ENCODE results near the gene EBF3. TPM values are rescaled to one million over a fixed set of nuclear protein-coding genes. Genes with fewer than 3 reads are reported as not detected.

The EBF3 gene
- total RNA-seq, 1 donor, result 6.0 TPM

DNA sequence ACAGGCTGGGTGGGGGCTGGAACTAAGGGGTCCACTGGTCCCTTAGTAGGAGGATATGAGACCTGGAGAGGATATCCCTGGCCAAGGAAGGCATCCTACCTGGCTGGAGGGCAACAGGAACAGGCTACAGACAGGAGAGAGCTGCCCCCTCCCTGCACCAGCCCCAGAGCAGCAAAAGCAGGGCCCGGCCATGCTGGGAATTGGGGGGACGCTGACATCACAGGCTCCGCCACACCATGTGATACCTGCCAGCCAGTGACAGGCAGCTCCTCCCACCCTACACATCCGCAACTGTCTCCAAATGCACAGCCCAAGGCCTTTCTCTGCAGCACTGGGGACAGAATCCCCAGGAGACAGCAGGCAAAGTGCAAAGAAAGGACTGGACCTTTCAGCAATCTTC lies 100.0 kb downstream of the EBF3 start:
- no peak overlapping the region for H3K4me3 ChIP-seq (ENCODE audit: low read depth, low read length)
- DNase-seq (ENCODE audit: low read depth), result no peak
- TF ChIP-seq, protein P1, sequence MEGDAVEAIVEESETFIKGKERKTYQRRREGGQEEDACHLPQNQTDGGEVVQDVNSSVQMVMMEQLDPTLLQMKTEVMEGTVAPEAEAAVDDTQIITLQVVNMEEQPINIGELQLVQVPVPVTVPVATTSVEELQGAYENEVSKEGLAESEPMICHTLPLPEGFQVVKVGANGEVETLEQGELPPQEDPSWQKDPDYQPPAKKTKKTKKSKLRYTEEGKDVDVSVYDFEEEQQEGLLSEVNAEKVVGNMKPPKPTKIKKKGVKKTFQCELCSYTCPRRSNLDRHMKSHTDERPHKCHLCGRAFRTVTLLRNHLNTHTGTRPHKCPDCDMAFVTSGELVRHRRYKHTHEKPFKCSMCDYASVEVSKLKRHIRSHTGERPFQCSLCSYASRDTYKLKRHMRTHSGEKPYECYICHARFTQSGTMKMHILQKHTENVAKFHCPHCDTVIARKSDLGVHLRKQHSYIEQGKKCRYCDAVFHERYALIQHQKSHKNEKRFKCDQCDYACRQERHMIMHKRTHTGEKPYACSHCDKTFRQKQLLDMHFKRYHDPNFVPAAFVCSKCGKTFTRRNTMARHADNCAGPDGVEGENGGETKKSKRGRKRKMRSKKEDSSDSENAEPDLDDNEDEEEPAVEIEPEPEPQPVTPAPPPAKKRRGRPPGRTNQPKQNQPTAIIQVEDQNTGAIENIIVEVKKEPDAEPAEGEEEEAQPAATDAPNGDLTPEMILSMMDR (IDR thresholded peaks at IDR 0.05; ENCODE audit: insufficient read depth, low read depth, low read length), result no peak

DNA sequence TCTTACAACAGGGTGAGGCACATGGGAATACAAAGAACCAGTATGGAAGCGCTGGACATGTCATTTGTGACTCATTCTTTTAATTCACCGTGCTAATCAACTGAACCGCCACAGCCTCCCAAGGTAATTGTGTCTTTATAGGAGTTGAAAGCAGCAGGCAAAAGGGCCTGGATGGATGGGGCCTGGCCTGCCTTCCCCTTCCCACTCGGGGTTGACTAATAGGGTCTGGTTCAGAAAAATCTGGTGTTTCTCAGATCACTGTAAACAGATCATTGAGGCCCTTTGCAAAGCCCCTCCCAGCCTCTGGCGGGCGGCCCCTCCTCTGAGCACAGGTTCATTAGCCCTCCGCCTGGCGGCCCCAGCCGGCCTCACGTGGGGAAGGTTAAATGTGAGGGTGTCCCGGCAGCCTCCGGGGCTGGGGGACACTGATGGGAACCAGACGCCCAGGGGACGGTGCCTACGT lies 100.8 kb downstream of the EBF3 start:
- H3K4me3 ChIP-seq (ENCODE audit: low read depth, low read length), result no peak overlapping the region
- no peak for DNase-seq (ENCODE audit: low read depth)
- TF ChIP-seq, protein P1 (IDR thresholded peaks at IDR 0.05; ENCODE audit: insufficient read depth, low read depth, low read length), result no peak

DNA sequence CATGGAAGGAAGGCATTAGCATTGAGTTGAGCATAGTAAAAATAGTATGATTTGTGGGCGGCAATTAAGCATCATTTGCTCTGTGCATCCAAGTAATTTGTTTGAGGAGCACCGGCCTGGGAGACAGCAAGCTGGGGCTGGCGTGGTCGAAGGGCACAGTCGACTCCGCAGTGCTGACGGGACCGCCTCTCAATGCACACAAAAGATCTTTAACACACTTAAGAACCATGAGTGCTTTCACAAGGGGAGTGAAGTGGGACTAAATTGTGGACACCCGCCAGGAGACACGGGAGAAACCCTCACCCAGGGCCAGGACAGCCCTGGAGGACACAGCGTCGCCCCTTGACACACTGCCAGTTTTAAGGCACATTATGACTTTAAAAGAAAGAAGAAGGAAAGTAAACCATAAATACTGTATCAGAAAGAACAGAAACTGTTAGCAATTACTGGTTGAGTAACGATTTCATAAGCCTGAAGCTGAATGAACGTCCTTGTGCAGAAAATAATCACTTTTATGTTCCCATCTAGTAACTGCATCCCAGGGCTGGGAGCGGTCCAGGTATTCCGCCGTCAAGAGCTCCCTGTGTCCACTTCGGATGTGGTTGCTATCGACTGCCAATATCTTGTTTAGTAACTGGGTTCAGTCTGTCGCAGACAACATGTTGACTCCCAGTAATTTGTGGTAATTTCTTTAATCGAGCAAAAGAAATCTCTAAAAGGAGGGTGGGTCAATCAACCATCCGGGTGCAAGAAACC lies 102.1 kb downstream of the EBF3 start:
- no peak overlapping the region for H3K4me3 ChIP-seq (ENCODE audit: low read depth, low read length)
- TF ChIP-seq, protein P1 (IDR thresholded peaks at IDR 0.05; ENCODE audit: insufficient read depth, low read depth, low read length), result no peak
- no peak for DNase-seq (ENCODE audit: low read depth)

DNA sequence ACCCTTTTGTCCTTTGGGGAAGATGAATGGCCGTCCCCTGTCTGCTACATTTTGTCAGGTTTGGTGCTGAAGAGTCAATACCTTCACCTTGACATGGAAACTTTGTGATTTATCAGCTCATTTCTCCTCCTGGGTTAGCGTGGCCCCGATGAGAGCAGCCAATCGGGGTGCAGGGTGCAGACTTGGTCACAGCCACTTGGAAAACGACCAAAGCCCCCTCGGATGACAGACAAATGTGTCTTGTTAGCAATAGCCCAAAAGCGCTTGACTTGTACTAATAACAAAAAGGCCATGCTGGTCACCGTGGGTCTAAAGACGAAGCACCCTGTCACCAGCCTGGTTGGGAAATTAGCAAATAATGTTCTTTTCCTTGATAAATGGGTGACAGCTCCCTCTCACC lies 103.7 kb downstream of the EBF3 start:
- no peak overlapping the region for H3K4me3 ChIP-seq (ENCODE audit: low read depth, low read length)
- TF ChIP-seq, protein P1 (IDR thresholded peaks at IDR 0.05; ENCODE audit: insufficient read depth, low read depth, low read length), result no peak
- no peak for DNase-seq (ENCODE audit: low read depth)

DNA sequence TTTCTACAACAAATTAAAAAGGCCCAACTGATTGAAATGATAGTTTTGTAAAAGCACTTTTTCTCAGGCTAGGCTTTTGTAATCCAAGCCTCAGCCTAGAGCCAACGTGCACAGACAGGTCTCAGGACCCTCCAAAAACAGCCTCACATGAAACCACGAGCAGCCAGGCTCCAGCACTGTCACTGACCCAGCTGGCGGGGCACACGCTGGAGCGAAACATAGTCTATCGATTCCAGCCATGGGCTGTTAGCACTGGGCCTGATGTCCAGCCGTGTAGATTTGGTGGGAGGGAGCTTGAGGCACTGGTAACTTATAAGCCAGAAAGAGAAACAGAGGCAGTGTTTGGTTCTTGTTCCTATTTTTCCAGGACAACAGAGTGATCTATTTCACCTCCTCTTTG lies 104.5 kb downstream of the EBF3 start:
- H3K4me3 ChIP-seq (ENCODE audit: low read depth, low read length), result no peak overlapping the region
- TF ChIP-seq, protein P1 (IDR thresholded peaks at IDR 0.05; ENCODE audit: insufficient read depth, low read depth, low read length), result no peak
- no peak for DNase-seq (ENCODE audit: low read depth)

DNA sequence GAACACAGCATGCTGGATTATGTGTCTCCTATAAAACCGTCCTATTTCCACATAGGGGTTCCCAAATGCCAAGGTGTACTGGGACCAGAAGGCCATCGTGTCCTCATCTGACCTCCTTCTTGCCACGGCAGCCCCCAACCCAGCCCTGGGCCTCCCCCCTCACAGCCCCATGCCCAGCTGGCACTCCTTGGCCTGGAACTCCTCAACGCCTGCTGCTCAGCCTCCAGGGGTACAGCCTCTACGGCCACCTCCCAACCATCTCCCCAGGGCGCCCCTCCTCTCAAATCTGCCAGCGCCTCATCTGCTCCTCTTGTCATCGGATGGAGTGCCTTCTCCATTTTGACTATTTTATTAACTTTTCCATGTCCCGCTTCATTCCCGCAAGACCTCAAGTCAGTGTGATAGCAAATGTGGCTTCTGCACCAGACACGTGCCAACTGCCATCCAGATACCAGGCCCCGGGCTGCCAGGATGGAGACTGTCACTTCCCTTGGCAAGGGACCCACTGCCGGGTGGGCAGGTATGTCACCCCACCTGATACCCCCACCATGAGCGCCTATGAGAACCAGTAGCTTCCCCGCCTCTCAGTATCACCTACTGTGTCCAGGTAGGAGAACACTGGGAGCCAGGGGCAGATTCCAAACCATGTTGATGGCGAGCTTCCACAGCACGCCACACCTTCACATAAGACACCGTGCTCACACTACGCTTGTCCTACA lies 106.7 kb downstream of the EBF3 start:
- no peak overlapping the region for H3K4me3 ChIP-seq (ENCODE audit: low read depth, low read length)
- DNase-seq (ENCODE audit: low read depth), result no peak
- TF ChIP-seq, protein P1 (IDR thresholded peaks at IDR 0.05; ENCODE audit: insufficient read depth, low read depth, low read length), result no peak
